Rectal smooth muscle tissue (tissue), 1 donor: ENCODE results near the gene COL11A2.

Experiments
- H3K27ac ChIP-seq: one replicate; pipeline ENCODE4 v1.7.0; 2013; ENCODE audit warnings: low read depth, low read length, inconsistent platforms
- H3K27me3 ChIP-seq: one replicate; pipeline ENCODE4 v1.7.0; 2013; ENCODE audit warnings: low read length; ENCODE audit not compliant: control insufficient read depth, insufficient read depth
- H3K36me3 ChIP-seq: one replicate; pipeline ENCODE4 v1.7.0; 2013; ENCODE audit warnings: low read length; ENCODE audit not compliant: control insufficient read depth, insufficient read depth
- H3K4me1 ChIP-seq: one replicate; pipeline ENCODE4 v1.7.0; 2013; ENCODE audit warnings: low read length; ENCODE audit not compliant: control insufficient read depth, insufficient read depth
- H3K4me3 ChIP-seq: one replicate; pipeline ENCODE4 v1.7.0; 2013; ENCODE audit warnings: low read length
- H3K9ac ChIP-seq: one replicate; pipeline ENCODE4 v1.7.0; 2013; ENCODE audit warnings: low read length

COL11A2 gene

DNA sequence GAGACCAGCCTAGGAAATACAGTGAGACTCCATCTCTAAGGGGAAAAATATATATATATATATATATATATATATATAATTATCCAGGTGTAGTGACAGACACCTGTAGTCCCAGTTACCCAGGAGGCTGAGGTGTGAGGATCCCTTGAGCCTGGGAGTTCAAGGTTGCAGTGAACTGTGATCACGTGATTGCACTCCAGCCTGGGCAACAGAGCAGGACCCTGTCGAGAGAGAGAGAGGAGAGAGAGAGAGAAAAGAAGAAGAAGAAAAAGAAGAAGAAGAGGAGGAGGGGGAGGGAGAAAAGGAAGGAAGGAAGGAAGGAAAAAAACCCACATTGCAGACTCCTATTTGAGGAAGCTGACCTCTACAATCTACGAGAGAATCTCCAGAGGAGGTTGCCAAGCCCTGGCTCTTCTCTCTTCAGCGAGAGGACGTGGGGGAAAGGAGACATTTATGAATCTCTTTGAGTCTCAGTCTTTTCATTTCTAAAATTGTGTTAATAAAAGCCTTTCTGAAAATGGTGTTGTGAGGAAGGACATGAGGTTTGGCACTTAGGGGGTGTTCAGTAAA is 49.7 kb downstream of the COL11A2 start:
- Histone ChIP-seq H3K9ac (no peak overlapping the region), H3K4me3 (no peak overlapping the region), H3K27me3 (no peaks in the 10 kb centered on the region), H3K36me3 (no peaks in the 10 kb centered on the region), H3K4me1 (no peaks in the 10 kb centered on the region), H3K27ac (no peak overlapping the region)

DNA sequence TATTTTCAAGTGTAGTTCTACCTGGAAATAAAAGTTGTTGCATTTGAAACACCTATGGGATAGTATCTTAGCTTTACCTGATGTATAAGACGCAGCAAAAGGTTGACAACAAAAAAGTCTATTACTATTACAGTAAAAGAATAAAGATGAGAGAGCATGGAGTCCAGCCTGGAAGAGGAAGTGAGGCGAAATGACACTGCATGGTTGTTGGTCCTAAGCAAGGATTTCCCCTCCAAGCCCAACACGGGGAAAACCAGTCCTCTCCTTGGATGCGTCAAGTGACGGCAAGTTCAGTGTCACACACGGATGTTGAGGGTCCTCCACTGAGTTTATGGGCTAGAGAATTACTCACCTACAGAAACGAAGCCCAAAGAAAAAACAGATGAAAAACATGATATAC is 51.7 kb downstream of the COL11A2 start:
- Histone ChIP-seq H3K27ac (no peak overlapping the region), H3K36me3 (no peaks in the 10 kb centered on the region), H3K27me3 (no peaks in the 10 kb centered on the region), H3K9ac (no peak overlapping the region), H3K4me1 (no peaks in the 10 kb centered on the region), H3K4me3 (no peak overlapping the region)

DNA sequence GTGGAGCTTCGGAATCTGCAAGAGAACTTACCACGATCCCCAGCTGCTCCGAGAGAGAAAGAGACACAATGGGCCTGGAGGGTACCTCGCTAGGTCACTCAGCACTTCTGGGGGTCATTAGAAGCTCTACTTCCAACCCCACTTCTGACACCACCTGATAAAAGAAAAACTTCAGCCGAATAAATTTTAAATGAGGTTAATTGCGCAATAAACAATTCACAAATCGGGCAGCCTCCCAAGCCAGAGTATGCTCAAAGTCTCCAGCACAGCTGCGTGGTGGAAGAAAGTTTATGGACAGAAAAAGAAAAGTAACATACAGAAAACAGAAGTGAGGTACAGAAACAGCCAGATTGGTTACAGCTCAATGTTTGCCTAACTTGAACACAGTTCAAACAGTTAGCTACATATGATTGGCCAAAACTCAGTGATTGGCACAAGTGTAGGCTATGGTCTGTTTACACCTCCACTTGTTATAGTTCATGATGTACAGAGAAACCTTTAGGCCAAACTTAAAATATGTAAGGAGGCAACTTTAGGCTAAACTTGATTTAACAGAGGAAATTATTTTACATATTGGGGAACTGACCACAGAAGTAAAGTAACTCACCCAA is 52.6 kb downstream of the COL11A2 start:
- no peak overlapping the region for H3K27ac ChIP-seq
- no peaks in the 10 kb centered on the region for H3K27me3 ChIP-seq
- no peak overlapping the region for H3K4me3 ChIP-seq
- no peak overlapping the region for H3K9ac ChIP-seq
- H3K4me1 ChIP-seq = no peaks in the 10 kb centered on the region
- no peaks in the 10 kb centered on the region for H3K36me3 ChIP-seq

DNA sequence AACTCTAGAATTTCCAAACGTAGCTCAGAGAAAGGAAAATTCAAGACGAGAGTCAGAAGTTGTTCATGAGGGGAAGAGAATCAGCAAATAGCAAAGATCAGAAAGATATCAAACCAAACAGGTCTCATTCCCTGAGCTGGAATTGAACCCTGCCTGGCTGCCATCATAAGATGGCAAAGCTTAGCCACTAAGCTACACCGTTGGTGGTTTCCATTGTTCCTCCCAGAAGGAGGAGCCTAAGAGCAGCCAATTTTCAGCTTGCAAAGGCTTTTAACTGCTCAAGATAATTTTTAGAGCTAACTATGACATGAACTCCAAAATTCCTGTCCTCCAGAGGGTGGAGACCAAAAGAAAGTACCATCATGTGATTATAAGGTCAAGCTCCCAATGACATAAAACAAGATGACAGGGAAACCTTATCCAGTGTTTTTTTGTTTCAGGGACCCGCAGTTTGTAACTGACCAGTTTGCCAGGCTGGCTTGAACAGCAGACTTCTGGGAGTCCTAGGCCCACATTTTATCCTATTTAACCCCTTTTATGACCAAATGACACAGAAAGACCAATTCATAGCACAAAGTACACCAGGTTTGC is 55.9 kb downstream of the COL11A2 start:
- H3K27me3 ChIP-seq = no peaks in the 10 kb centered on the region
- H3K4me3 ChIP-seq = no peak overlapping the region
- no peak overlapping the region for H3K27ac ChIP-seq
- H3K4me1 ChIP-seq = no peaks in the 10 kb centered on the region
- no peak overlapping the region for H3K9ac ChIP-seq
- H3K36me3 ChIP-seq = no peaks in the 10 kb centered on the region

DNA sequence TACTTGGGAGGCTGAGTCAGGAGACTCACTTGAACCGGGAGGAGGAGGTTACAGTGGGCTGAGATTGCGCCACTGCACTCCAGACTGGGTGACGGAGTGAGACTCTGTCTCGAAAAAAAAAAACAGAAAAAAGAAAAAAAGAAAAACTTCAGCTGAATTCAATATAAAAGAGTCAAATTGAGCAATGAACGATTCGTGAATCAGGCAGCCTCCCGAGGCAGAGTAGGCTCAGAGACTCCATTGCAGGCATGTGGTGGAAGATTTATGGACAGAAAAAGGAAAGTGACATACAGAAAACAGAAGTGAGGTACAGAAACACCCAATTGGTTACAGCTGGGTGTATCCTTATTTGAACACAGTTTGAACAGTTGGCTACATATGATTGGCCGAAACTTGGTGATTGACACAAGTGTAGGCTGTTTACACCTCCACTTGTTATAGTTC is 60.2 kb downstream of the COL11A2 start:
- no peaks in the 10 kb centered on the region for H3K36me3 ChIP-seq
- H3K9ac ChIP-seq = no peak overlapping the region
- no peaks in the 10 kb centered on the region for H3K4me1 ChIP-seq
- H3K27ac ChIP-seq = no peak overlapping the region
- H3K27me3 ChIP-seq = no peaks in the 10 kb centered on the region
- no peak overlapping the region for H3K4me3 ChIP-seq

DNA sequence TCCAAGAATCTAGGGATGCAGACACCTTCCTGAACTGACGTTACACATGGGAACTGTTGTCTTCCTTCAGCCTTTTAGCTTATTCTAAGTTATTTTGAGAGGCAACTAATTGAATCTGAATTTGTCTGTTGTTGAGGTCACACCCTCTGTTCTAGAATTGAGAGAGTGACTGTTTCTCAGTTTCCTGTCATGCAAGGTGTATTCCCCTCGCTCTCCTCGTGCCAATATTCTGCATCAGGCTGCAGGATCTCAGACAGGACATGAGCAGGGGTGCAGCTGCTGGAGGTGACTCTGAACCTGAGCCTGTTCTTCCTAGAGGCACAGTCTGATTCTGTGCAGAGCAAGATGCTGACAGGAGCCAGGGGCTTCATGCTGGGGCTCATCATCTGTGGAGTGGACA is 63.9 kb downstream of the COL11A2 start:
- no peaks in the 10 kb centered on the region for H3K4me1 ChIP-seq
- no peaks in the 10 kb centered on the region for H3K36me3 ChIP-seq
- no peaks in the 10 kb centered on the region for H3K27me3 ChIP-seq
- H3K9ac ChIP-seq = no peak overlapping the region
- H3K27ac ChIP-seq = no peak overlapping the region
- H3K4me3 ChIP-seq = no peak overlapping the region

DNA sequence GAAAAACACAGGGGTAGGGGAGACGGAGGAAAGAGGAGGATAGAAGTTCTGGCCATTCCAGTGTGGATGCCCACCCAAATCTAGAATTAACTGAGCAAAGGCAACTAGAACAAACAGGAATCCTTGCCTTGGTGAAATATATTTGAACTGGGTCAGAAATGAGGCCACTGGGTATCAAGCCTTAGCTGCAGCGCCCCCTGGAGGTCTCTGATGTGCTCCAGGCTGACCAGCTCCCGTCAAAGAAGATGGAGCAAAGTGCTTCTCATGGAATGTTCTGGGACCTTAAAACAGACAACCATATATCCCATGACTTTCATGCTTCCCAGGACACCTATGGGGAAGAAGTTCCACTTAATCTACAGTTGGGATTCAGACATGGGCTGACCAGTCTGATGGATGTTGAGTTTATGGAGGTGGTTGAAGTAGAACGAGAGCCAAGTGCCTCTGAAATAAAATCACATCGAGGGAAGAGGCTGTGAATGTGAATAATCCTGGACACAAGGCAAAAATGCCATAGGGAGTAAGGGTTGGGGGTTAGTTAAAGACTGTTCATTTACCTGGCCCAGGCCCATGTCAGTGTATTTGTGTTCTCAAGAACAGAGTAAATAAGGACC is 66.1 kb downstream of the COL11A2 start:
- H3K4me1 ChIP-seq = no peaks in the 10 kb centered on the region
- H3K27ac ChIP-seq = no peak overlapping the region
- H3K4me3 ChIP-seq = no peak overlapping the region
- H3K9ac ChIP-seq = no peak overlapping the region
- no peaks in the 10 kb centered on the region for H3K36me3 ChIP-seq
- no peaks in the 10 kb centered on the region for H3K27me3 ChIP-seq

DNA sequence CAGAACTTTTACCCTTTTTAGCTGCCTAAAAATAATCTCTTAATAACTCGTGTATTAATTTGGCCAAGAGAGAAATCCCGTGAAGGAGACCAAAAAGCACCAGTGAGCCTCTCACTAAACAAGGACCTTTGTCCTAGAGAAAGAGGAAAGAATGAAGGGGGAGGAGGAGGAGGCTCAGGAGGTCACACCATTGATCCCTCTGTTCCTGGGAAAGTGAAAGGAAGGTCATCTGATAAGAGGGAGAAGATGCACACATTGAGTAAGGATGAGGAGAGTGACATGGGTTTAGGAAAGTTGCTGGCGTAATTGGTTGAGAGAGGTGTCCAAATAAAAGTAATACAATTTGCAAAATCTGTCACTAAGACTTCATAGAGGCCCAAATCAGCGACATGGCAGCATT is 67.3 kb downstream of the COL11A2 start:
- Histone ChIP-seq H3K4me1 (no peaks in the 10 kb centered on the region), H3K4me3 (no peak overlapping the region), H3K27ac (no peak overlapping the region), H3K27me3 (no peaks in the 10 kb centered on the region), H3K36me3 (no peaks in the 10 kb centered on the region), H3K9ac (no peak overlapping the region)

DNA sequence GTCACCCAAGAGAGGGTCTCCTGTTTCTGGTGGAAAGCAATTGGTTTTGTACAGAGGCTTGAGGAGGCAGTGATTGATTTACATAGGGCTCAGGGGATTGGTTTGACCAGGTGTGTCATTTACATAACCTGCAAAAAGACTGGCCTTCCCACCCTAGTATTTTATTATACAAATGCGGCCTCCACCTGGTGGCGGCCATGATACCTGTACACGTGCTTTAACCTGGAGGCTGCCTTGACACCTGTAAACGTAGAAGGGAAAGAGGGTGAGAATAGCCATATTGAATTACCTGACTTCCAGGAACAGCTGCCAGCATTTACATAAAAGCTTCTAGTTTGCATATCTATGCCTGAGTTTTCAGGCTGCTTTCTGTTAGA is 67.8 kb downstream of the COL11A2 start:
- H3K36me3 ChIP-seq = no peaks in the 10 kb centered on the region
- H3K27ac ChIP-seq = no peak overlapping the region
- H3K4me1 ChIP-seq = no peaks in the 10 kb centered on the region
- no peak overlapping the region for H3K9ac ChIP-seq
- no peaks in the 10 kb centered on the region for H3K27me3 ChIP-seq
- no peak overlapping the region for H3K4me3 ChIP-seq

DNA sequence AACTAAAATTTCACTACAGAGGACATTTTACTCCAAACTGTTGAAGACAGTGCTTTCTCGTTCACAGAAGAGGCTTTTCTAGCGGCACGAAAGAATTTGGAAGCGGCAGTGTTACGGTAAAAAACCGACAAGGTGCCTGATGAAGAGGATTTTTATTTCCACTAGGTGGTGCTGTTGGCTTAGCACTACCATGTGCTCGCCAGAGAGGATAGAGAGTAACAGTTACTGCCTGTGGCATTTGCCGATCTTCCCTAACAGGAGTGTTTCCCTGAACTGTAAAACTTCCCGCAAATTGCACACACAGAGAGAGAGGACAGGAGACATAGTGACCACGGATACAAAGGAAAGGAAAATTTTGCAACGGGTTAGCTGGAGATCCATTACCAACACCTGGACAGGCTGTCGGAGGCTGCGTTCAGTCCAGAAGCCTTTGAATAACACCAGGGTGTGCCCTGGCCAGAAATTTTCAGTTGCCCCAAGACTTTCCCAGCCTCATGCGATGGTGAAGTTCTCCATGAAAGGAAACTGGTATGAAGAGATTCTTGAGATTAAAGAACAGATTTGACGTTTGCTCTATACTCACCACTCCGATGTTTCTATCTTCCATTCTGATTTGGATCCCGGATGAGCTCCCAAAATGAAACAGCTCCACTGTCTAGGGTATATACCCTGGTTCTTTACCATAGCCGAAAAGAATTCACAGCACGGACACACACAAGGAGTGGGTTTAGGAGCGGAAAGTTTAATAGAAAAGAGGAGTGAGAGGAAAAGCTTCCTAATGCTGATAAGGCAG is 68.3 kb downstream of the COL11A2 start:
- no peak overlapping the region for H3K4me3 ChIP-seq
- no peak overlapping the region for H3K27ac ChIP-seq
- H3K4me1 ChIP-seq = no peaks in the 10 kb centered on the region
- no peaks in the 10 kb centered on the region for H3K36me3 ChIP-seq
- no peaks in the 10 kb centered on the region for H3K27me3 ChIP-seq
- H3K9ac ChIP-seq = no peak overlapping the region

DNA sequence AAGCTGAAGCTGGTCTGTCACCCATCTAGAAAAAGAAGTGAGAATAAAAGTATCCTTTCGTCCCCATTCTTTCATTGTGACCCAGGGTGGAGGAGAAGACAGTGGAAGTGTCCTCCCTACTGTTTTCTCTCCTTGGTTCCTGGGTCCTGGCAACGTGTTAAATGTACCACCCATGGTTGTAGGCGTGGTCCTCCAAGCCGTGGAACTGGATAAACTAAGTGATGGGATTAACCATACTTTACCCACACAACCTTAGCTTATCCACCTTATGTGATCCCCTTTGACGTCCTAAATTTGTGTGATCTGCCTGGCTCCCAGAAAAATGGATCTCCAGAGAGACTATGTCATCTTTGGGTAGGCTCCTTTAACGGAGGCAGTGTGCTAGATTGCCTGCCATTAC is 69.1 kb downstream of the COL11A2 start:
- H3K4me3 ChIP-seq = no peak overlapping the region
- H3K36me3 ChIP-seq = no peaks in the 10 kb centered on the region
- no peak overlapping the region for H3K27ac ChIP-seq
- H3K27me3 ChIP-seq = no peaks in the 10 kb centered on the region
- no peak overlapping the region for H3K9ac ChIP-seq
- H3K4me1 ChIP-seq = no peaks in the 10 kb centered on the region

DNA sequence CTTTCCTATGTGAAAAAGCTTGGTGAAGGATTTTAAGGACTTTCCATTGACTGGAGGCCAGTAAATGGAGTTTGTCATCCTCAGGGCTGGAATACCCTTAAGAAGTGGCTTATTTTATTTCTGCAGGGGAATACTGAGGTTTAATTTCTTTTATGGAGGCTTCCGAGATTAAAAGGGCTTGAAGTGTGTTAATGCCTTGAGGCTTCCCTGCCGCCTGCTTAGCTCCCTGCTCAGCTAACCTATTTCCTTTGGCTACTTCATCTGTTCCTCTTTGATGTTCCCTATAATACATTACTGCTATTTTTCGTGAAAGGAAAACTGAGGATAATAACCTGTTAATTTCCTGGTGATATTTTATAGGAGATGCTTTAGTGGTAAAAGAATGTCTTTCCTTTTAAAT is 72.3 kb downstream of the COL11A2 start:
- no peaks in the 10 kb centered on the region for H3K36me3 ChIP-seq
- H3K4me1 ChIP-seq = no peaks in the 10 kb centered on the region
- no peak overlapping the region for H3K27ac ChIP-seq
- H3K4me3 ChIP-seq = no peak overlapping the region
- peaks cover 12% of the 10 kb centered on the region for H3K27me3 ChIP-seq
- no peak overlapping the region for H3K9ac ChIP-seq
